ENCODE results near the gene CPLANE1. TPM values are rescaled to one million over a fixed set of nuclear protein-coding genes. Genes with fewer than 3 reads are reported as not detected.

CPLANE1 gene
- 7.2 and 10.0 TPM in 2 replicates for polyA plus RNA-seq

GRCh38 chr5:37248970-37249814 is at the start of gene CPLANE1:
TSS of gene CPLANE1 (minus strand) at chr5:37249376. CDS start at chr5:37247698, 1,678 bp downstream.

Other genes starting within 250 kb of the CPLANE1 start
- gene NUP155, start 121.7 kb upstream of the CPLANE1 start, polyA plus RNA-seq: 9.0 and 9.7 TPM in 2 replicates
- gene WDR70, start 129.9 kb upstream of the CPLANE1 start, polyA plus RNA-seq: 30.5 and 43.0 TPM in 2 replicates